Natural killer cell (primary cell): ENCODE data around the gene WWTR1. TPM values are rescaled to one million over a fixed set of nuclear protein-coding genes. Genes with fewer than 3 reads are reported as not detected.

Source experiments
- ATAC-seq, 3 donors: fragments of 150-1000 bp in 2 of 3; fragments of 200-7000 bp in 1 of 3; cut with Tn5 transposase; 1 replicate in 1 of 3; 2 replicates in 2 of 3; pipeline ENCODE4 v1.10.0; 2021; ENCODE audit warnings: mild to moderate bottlenecking in 2 of 3, moderate library complexity in 2 of 3
- DNase-seq, 2 donors: peaks; one replicate each; pipeline versions ENCODE4 v3.0.0 to v3.0.0-alpha.2; 2013 to 2021; ENCODE audit warnings: mixed read lengths in 1 of 2
- H3K27ac ChIP-seq: one replicate; pipeline ENCODE4 v1.5.1; 2013; ENCODE audit warnings: mild to moderate bottlenecking, low read length
- H3K27me3 ChIP-seq: one replicate; pipeline ENCODE4 v1.6.1; 2013; ENCODE audit warnings: low read length; ENCODE audit not compliant: control insufficient read depth, insufficient read depth
- H3K36me3 ChIP-seq: one replicate; pipeline ENCODE4 v1.6.1; 2013; ENCODE audit warnings: low read length; ENCODE audit not compliant: control insufficient read depth, insufficient read depth
- H3K4me1 ChIP-seq: one replicate; pipeline ENCODE4 v1.6.1; 2013; ENCODE audit warnings: low read length; ENCODE audit not compliant: control insufficient read depth, insufficient read depth
- H3K4me3 ChIP-seq: one replicate; pipeline ENCODE4 v1.5.1; 2013; ENCODE audit warnings: low read length
- H3K9me3 ChIP-seq: one replicate; pipeline ENCODE4 v1.6.1; 2013; ENCODE audit warnings: low read length; ENCODE audit not compliant: control insufficient read depth, insufficient read depth
- H3K27ac Mint-ChIP-seq, 2 donors: one replicate each; pipeline ENCODE4 v1.8.0; 2022; ENCODE audit warnings: mild to moderate bottlenecking in 2 of 2, mixed read lengths in 2 of 2, moderate library complexity in 1 of 2
- H3K27me3 Mint-ChIP-seq, 2 donors: one replicate each; pipeline ENCODE4 v1.8.0; 2022; ENCODE audit warnings: low read depth in 2 of 2, mixed read lengths in 2 of 2
- H3K36me3 Mint-ChIP-seq: one replicate; pipeline ENCODE4 v1.8.0; 2022; ENCODE audit warnings: mixed read lengths
- H3K4me1 Mint-ChIP-seq, 2 donors: one replicate each; pipeline ENCODE4 v1.8.0; 2022; ENCODE audit warnings: mixed read lengths in 2 of 2
- H3K4me3 Mint-ChIP-seq: one replicate; pipeline ENCODE4 v1.8.0; 2022; ENCODE audit warnings: mild to moderate bottlenecking, moderate library complexity, mixed read lengths
- H3K9me3 Mint-ChIP-seq, 2 donors: one replicate each; pipeline ENCODE4 v1.8.0; 2022; ENCODE audit warnings: mixed read lengths in 2 of 2
- CTCF ChIP-seq: fragments of 200-600 bp; IDR thresholded peaks from one replicate; pipeline ENCODE4 v1.8.0; 2022; ENCODE audit warnings: antibody characterized with exemption
- WGBS: methylation state at CpG from one replicate; pipeline ENCODE4 v1.1.7; 2013; ENCODE audit warnings: missing lambda C conversion rate; ENCODE audit not compliant: insufficient coverage; 5-methylcytosine and 5-hydroxymethylcytosine counted together
- intact Hi-C: fragments of 100-400 bp; cut with micrococcal nuclease; formaldehyde crosslinking; loops from one replicate; pipeline ENCODE4 v1.14.2; 2022
- total RNA-seq, 4 donors: library from RNA; stranded (reverse); fragments of 120-200 nt in 1 of 4; gene quantifications; one replicate each; pipeline versions ENCODE4 v1.2.3 to v1.2.4, GENCODE V29; 2013 to 2022

Gene WWTR1
- total RNA-seq, 3 donors from 2014 or later (not counting 1 experiment from before 2014, with no cell fraction given) = 0.72 to 1.1 (median 0.73) TPM

DNA sequence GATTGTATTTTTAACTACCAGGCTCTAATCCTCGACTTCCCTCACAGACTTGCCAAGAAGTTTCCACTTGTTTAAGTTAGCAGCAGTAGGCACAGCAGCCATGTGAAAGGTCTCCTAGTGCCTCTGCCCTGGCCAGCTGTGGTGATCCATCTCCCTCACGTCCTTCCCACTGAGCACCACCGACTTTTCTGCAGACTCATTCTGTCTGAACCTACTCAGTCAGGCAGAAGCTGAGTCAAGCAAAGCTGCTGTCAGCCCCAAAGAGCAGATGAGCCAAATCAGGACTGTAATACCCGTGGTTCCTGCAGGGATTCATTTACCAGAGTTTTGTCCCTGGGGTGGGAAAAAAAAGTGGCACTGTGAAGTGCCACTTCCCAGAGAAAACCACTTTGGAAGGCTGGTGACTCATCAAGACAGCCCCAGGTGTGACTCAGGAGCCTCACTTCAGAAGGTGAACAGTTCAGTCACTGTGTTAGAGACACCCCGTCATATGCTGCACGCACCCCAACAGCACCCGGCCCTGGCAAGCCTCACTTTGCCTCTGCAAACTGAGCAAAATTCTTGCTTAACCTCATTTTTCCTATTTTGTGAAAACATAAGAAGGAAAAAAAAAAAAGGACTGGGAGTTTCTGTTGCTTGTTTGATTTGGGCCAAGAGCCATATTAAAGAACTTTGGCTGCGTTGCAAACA is 76.0 kb downstream of the WWTR1 start:
- DNase-seq = no peak
- Mint-ChIP-seq H3K4me1 (peaks cover 6 to 15% of the 10 kb centered on the region in 2 donors), H3K27ac (no peak overlapping the region), H3K9me3 (no peaks in the 10 kb centered on the region), H3K36me3 (no peaks in the 10 kb centered on the region), H3K27me3 (peaks cover 14 to 23% of the 10 kb centered on the region in 2 donors), H3K4me3 (no peak overlapping the region)
- H3K4me3 ChIP-seq = no peak overlapping the region
- intact Hi-C loops = no loop called here
- no peaks in the 10 kb centered on the region for H3K9me3 ChIP-seq
- no peak for TF ChIP-seq CTCF
- no peaks in the 10 kb centered on the region for H3K27me3 ChIP-seq
- H3K36me3 ChIP-seq = no peaks in the 10 kb centered on the region
- 60% methylated on average over 8 of the region's 8 CpGs for WGBS
- no peak overlapping the region for H3K27ac ChIP-seq
- no peaks in the 10 kb centered on the region for H3K4me1 ChIP-seq
- no peak for ATAC-seq

- H3K27ac Mint-ChIP-seq = no peak overlapping the region
- intact Hi-C loops = no loop called here
- Histone ChIP-seq H3K9me3 (no peaks in the 10 kb centered on the region), H3K4me1 (no peaks in the 10 kb centered on the region), H3K27ac (no peak overlapping the region), H3K36me3 (no peaks in the 10 kb centered on the region), H3K4me3 (no peak overlapping the region), H3K27me3 (no peaks in the 10 kb centered on the region)
- WGBS = 80% methylated on average over 1 of the region's 2 CpGs
- no peaks in the 10 kb centered on the region for H3K9me3 Mint-ChIP-seq
- no peak for ATAC-seq
- no peak for DNase-seq
- H3K4me3 Mint-ChIP-seq = no peak overlapping the region
- peaks cover 9 to 18% of the 10 kb centered on the region in 2 donors for H3K27me3 Mint-ChIP-seq
- TF ChIP-seq CTCF = no peak
- H3K36me3 Mint-ChIP-seq = no peaks in the 10 kb centered on the region
- peaks cover 9 to 15% of the 10 kb centered on the region in 2 donors for H3K4me1 Mint-ChIP-seq
Observed at GRCh38 chr3:149581248-149581647, 76.6 kb downstream of the WWTR1 start.

GRCh38 chr3:149579838-149580542 is 77.8 kb downstream of the WWTR1 start:
- no peak overlapping the region for H3K27ac ChIP-seq
- WGBS = 33% methylated on average over 2 of the region's 4 CpGs
- H3K36me3 ChIP-seq = no peaks in the 10 kb centered on the region
- no peak for DNase-seq
- H3K9me3 ChIP-seq = no peaks in the 10 kb centered on the region
- H3K27me3 Mint-ChIP-seq = peaks cover 9 to 18% of the 10 kb centered on the region in 2 donors
- H3K9me3 Mint-ChIP-seq = no peaks in the 10 kb centered on the region
- H3K4me1 Mint-ChIP-seq = peaks cover 10 to 11% of the 10 kb centered on the region in 2 donors
- no peaks in the 10 kb centered on the region for H3K27me3 ChIP-seq
- TF ChIP-seq CTCF = no peak
- no peaks in the 10 kb centered on the region for H3K36me3 Mint-ChIP-seq
- intact Hi-C loops = no loop called here
- H3K4me1 ChIP-seq = no peaks in the 10 kb centered on the region
- no peak overlapping the region for H3K4me3 Mint-ChIP-seq
- no peak for ATAC-seq
- no peak overlapping the region for H3K27ac Mint-ChIP-seq
- H3K4me3 ChIP-seq = no peak overlapping the region
